Renal cortical epithelial cell (primary cell): Measurements from ENCODE around the gene MARK1. TPM values are rescaled to one million over a fixed set of nuclear protein-coding genes. Genes with fewer than 3 reads are reported as not detected.
A peak's percentile ranks its signal among the peaks of the same experiment; 100 is the strongest.

ENCODE experiments used
- DNase-seq: peaks from one replicate; pipeline ENCODE4 v3.0.0-alpha.2; 2011; ENCODE audit warnings: low read depth
- total RNA-seq: library from RNA; depleted of rRNA; stranded (reverse); fragments of >200 nt; gene quantifications from 2 replicates; pipeline ENCODE4 v1.2.3, GENCODE V29; 2014

Gene MARK1
- total RNA-seq, 1 donor from 2014 or later: 11.5 TPM

- DNase-seq: peak; percentile 26
Measured at GRCh38 chr1:220690140-220691052, 162.5 kb downstream of the MARK1 start, which contains the start of gene C1orf115. C1orf115 (plus strand) TSS chr1:220690363; CDS start chr1:220690403, 40 bp downstream.

- DNase-seq: no peak
Measured at GRCh38 chr1:220691053-220691684, 163.2 kb downstream of the MARK1 start.

GRCh38 chr1:220692436-220693228 is 164.7 kb downstream of the MARK1 start:
- DNase-seq: no peak

- DNase-seq: no peak
Measured at GRCh38 chr1:220694866-220695382, 167.0 kb downstream of the MARK1 start.

- DNase-seq: no peak
Measured at GRCh38 chr1:220695426-220695825, 167.5 kb downstream of the MARK1 start.

GRCh38 chr1:220696226-220696862 is 168.4 kb downstream of the MARK1 start:
- no peak for DNase-seq

GRCh38 chr1:220696863-220697231 is 168.9 kb downstream of the MARK1 start:
- peak; percentile 30 for DNase-seq

GRCh38 chr1:220697326-220697725 is 169.4 kb downstream of the MARK1 start:
- no peak for DNase-seq

GRCh38 chr1:220698607-220699016 is 170.7 kb downstream of the MARK1 start:
- DNase-seq: peak; percentile 25

- no peak for DNase-seq
Measured at GRCh38 chr1:220699044-220699443, 171.1 kb downstream of the MARK1 start.

GRCh38 chr1:220700556-220701179 is 172.7 kb downstream of the MARK1 start:
- DNase-seq: no peak

- no peak for DNase-seq
Measured at GRCh38 chr1:220701974-220702373, 174.0 kb downstream of the MARK1 start.

GRCh38 chr1:220702733-220703270 is 174.9 kb downstream of the MARK1 start:
- no peak for DNase-seq

- DNase-seq: no peak
Measured at GRCh38 chr1:220703305-220703704, 175.4 kb downstream of the MARK1 start.

GRCh38 chr1:220705782-220706181 is 177.8 kb downstream of the MARK1 start:
- DNase-seq: no peak

- no peak for DNase-seq
Measured at GRCh38 chr1:220706480-220706879, 178.5 kb downstream of the MARK1 start.

- no peak for DNase-seq
Measured at GRCh38 chr1:220707160-220707559, 179.2 kb downstream of the MARK1 start.

GRCh38 chr1:220708244-220708643 is 180.3 kb downstream of the MARK1 start:
- DNase-seq: no peak

GRCh38 chr1:220708936-220709801 is 181.2 kb downstream of the MARK1 start:
- no peak for DNase-seq

GRCh38 chr1:220710333-220710732 is 182.4 kb downstream of the MARK1 start:
- DNase-seq: no peak
